Measurements from ENCODE around the gene XAF1.
"Not testable (repeated sequence)": the region's sequence is repeated elsewhere in the genome, so short reads cannot be mapped to it uniquely, and the experiment has no call there.

The XAF1 gene

GRCh38 chr17:6812295-6812694 is 56.4 kb downstream of the XAF1 start:
- no peak for DNase-seq

GRCh38 chr17:6815775-6816174 is 59.9 kb downstream of the XAF1 start:
- DNase-seq, result no peak

GRCh38 chr17:6816368-6816767 is 60.5 kb downstream of the XAF1 start:
- not testable (repeated sequence) for DNase-seq

GRCh38 chr17:6818938-6819337 is 63.1 kb downstream of the XAF1 start:
- DNase-seq, result no peak

GRCh38 chr17:6823011-6823442 is 67.2 kb downstream of the XAF1 start:
- no peak for DNase-seq

Data from NCI-H1436 (cell line).